ENCODE results near the gene ZNF609.

GRCh38 chr15:64455961-64456371 is 4.4 kb upstream of the ZNF609 start:
- TF ChIP-seq CTCF (IDR thresholded peaks at IDR 0.05; ENCODE audit: low read depth, low read length) (no peak), EZH2phosphoT487 (IDR thresholded peaks at IDR 0.05; ENCODE audit: low read depth) (no peak)
